ENCODE data around the gene CLDN10. TPM values are rescaled to one million over a fixed set of nuclear protein-coding genes. Genes with fewer than 3 reads are reported as not detected.

Gene CLDN10
- total RNA-seq, 1 experiment from 2014 or later = not detected

DNA sequence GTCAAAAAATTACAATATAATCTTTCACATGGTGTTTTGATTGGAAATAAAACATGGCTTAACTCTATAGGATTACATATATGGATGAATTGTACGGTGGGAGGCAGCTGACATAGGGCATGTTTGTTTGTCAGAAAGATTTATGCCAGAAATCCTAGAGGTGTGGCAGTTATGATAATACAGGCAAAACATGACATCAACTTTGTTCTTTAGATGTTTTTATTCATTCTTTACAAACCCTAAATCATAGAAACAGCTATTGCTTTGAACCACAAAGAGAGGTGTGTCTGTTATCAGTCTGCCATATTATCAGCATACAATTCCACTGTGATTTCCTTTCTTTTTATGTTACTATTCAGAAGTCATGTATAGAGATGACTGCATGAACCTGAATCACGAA lies 8.2 kb upstream of the CLDN10 start:
- no peaks in the 10 kb centered on the region for H3K4me1 ChIP-seq (ENCODE audit: insufficient read depth, low read length, poor library complexity, severe bottlenecking)
- no peak overlapping the region for H3K27ac ChIP-seq (ENCODE audit: low read depth, low read length, poor library complexity, severe bottlenecking)
- no TSS peak for BruUV-seq (replicated peaks)
- no peaks in the 10 kb centered on the region for H3K9me3 ChIP-seq (ENCODE audit: low read depth, low read length, poor library complexity, severe bottlenecking)
- TF ChIP-seq, protein P1, sequence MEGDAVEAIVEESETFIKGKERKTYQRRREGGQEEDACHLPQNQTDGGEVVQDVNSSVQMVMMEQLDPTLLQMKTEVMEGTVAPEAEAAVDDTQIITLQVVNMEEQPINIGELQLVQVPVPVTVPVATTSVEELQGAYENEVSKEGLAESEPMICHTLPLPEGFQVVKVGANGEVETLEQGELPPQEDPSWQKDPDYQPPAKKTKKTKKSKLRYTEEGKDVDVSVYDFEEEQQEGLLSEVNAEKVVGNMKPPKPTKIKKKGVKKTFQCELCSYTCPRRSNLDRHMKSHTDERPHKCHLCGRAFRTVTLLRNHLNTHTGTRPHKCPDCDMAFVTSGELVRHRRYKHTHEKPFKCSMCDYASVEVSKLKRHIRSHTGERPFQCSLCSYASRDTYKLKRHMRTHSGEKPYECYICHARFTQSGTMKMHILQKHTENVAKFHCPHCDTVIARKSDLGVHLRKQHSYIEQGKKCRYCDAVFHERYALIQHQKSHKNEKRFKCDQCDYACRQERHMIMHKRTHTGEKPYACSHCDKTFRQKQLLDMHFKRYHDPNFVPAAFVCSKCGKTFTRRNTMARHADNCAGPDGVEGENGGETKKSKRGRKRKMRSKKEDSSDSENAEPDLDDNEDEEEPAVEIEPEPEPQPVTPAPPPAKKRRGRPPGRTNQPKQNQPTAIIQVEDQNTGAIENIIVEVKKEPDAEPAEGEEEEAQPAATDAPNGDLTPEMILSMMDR (conservative IDR thresholded peaks at IDR 0.05; ENCODE audit: low read depth, low read length) = no peak
- TF ChIP-seq EZH2 (IDR thresholded peaks at IDR 0.05; ENCODE audit: borderline replicate concordance, low read depth, low read length, poor library complexity, severe bottlenecking) = no peak
- no peaks in the 10 kb centered on the region for H3K36me3 ChIP-seq (ENCODE audit: insufficient read depth, low read length, poor library complexity, severe bottlenecking)
- CTCF ChIA-PET = no interaction called here
- intact Hi-C loops (cut with micrococcal nuclease; ENCODE audit: unreplicated experiment) = no loop called here
- DNase-seq (ENCODE audit: low spot score) = no peak
- no peak overlapping the region for H3K4me3 ChIP-seq (ENCODE audit: low read depth, low read length, poor library complexity, severe bottlenecking)
- POLR2A ChIA-PET (ENCODE audit: low non-redundant PET) = no interaction called here
- H3K27me3 ChIP-seq (replicated peaks; ENCODE audit: insufficient read depth, low read depth, low read length, poor library complexity) = no peaks in the 10 kb centered on the region

DNA sequence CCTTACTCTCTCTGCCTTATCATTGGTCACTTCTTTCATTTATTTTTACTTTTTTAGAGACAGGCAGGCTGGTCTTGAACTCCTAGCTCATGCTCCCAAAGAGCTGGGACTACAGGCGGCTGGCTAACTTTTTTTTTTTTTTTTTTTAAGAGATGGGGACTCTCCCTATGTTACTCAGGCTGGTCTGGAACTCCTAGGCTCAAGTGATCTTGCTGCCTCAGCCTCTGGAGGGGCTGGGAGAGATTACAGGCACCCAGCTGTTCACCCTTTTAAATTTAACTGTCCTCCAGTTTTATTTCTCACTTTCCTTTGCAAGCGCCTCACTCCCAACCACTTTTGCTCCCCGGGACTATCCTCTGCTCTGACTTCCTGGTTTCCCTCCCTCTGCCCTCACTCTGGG lies 5.6 kb upstream of the CLDN10 start:
- no peak for TF ChIP-seq EZH2 (IDR thresholded peaks at IDR 0.05; ENCODE audit: borderline replicate concordance, low read depth, low read length, poor library complexity, severe bottlenecking)
- TF ChIP-seq, protein P1 (conservative IDR thresholded peaks at IDR 0.05; ENCODE audit: low read depth, low read length) = no peak
- Histone ChIP-seq H3K9me3 (ENCODE audit: low read depth, low read length, poor library complexity, severe bottlenecking) (no peaks in the 10 kb centered on the region), H3K27ac (ENCODE audit: low read depth, low read length, poor library complexity, severe bottlenecking) (no peak overlapping the region), H3K4me3 (ENCODE audit: low read depth, low read length, poor library complexity, severe bottlenecking) (no peak overlapping the region), H3K27me3 (replicated peaks; ENCODE audit: insufficient read depth, low read depth, low read length, poor library complexity) (no peaks in the 10 kb centered on the region), H3K4me1 (ENCODE audit: insufficient read depth, low read length, poor library complexity, severe bottlenecking) (no peaks in the 10 kb centered on the region), H3K36me3 (ENCODE audit: insufficient read depth, low read length, poor library complexity, severe bottlenecking) (no peaks in the 10 kb centered on the region)
- POLR2A ChIA-PET (ENCODE audit: low non-redundant PET) = no interaction called here
- no peak for DNase-seq (ENCODE audit: low spot score)
- CTCF ChIA-PET = no interaction called here
- intact Hi-C loops (cut with micrococcal nuclease; ENCODE audit: unreplicated experiment) = no loop called here
- BruUV-seq (replicated peaks) = no TSS peak

DNA sequence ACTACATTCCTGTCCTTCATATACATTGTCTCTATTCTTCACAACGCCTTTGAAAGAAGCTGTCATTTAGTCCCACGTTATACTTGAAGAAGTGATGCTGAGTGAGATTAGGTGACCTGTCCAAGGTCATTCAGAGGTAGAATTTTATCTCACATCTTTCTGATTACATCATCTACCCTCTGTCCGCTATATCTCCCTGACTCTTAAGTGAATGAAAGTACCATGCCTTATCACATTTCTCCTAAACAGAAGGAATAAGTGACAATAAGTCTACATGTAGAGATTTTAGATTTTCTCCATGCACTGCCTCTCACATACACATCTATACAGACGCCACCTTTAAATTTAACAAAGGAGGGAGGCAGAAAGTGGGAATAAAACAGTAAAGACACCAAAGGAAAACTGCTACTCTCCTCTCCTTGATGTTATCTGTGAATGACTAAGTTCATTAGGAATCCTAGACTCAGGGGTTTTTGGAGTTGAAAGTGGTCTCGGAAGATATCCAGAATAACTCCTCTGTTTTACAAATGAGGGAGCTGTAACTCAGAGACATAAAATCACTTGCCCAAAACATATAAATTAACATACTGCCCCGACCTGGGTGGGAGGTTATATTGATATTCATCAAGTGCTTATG lies 4.9 kb upstream of the CLDN10 start:
- no peaks in the 10 kb centered on the region for H3K9me3 ChIP-seq (ENCODE audit: low read depth, low read length, poor library complexity, severe bottlenecking)
- no TSS peak for BruUV-seq (replicated peaks)
- no peak overlapping the region for H3K27ac ChIP-seq (ENCODE audit: low read depth, low read length, poor library complexity, severe bottlenecking)
- DNase-seq (ENCODE audit: low spot score) = no peak
- no peaks in the 10 kb centered on the region for H3K4me1 ChIP-seq (ENCODE audit: insufficient read depth, low read length, poor library complexity, severe bottlenecking)
- no peaks in the 10 kb centered on the region for H3K36me3 ChIP-seq (ENCODE audit: insufficient read depth, low read length, poor library complexity, severe bottlenecking)
- H3K27me3 ChIP-seq (replicated peaks; ENCODE audit: insufficient read depth, low read depth, low read length, poor library complexity) = no peaks in the 10 kb centered on the region
- no peak overlapping the region for H3K4me3 ChIP-seq (ENCODE audit: low read depth, low read length, poor library complexity, severe bottlenecking)
- intact Hi-C loops (cut with micrococcal nuclease; ENCODE audit: unreplicated experiment) = no loop called here
- ChIA-PET CTCF (no interaction called here), POLR2A (ENCODE audit: low non-redundant PET) (no interaction called here)
- TF ChIP-seq EZH2 (IDR thresholded peaks at IDR 0.05; ENCODE audit: borderline replicate concordance, low read depth, low read length, poor library complexity, severe bottlenecking) = no peak
- TF ChIP-seq, protein P1 (conservative IDR thresholded peaks at IDR 0.05; ENCODE audit: low read depth, low read length) = no peak
